A549 (cell line): ENCODE data around the gene OR1F1. TPM values are rescaled to one million over a fixed set of nuclear protein-coding genes. Genes with fewer than 3 reads are reported as not detected.

Source experiments
- ATAC-seq, 2 experiments: fragments of 200-7000 bp in 1 of 2; fragments of >200 bp in 1 of 2; cut with Nextera tagmentation in 1 of 2; cut with Tn5 transposase in 1 of 2; 3 replicates each; pipeline versions ENCODE4 v1.8.0 to v1.9.1; 2018 to 2020; ENCODE audit warnings: mild to moderate bottlenecking in 1 of 2, moderate library complexity in 1 of 2
- CTCF ChIA-PET: fragments of 300-600 bp; sonication (Branson Sonifier 250); formaldehyde crosslinking; extraction: SDS; loops from one replicate; lab custom pipeline; 2021; ENCODE audit warnings: antibody characterized with exemption, inconsistent platforms; lab: Yijun Ruan, JAX
- POLR2A ChIA-PET: fragments of 350-600 bp; formaldehyde crosslinking; extraction: SDS; loops from one replicate; lab custom pipeline; 2021; ENCODE audit warnings: antibody characterized with exemption, inconsistent platforms; lab: Yijun Ruan, JAX
- DNase-seq, 2 experiments: peaks; one replicate each; pipeline versions ENCODE4 v3.0.0 to v3.0.0-alpha.2; 2011 to 2016; ENCODE audit warnings: low read depth in 1 of 2, low spot score in 1 of 2
- FAIRE-seq: peaks from 2 replicates; lab custom pipeline; 2011; peaks lifted over from hg19 to GRCh38; lab: Jason Lieb, UNC
- H3K27ac ChIP-seq, 2 experiments: fragments of >200 bp; sonication (Bioruptor Twin); formaldehyde crosslinking; 3 replicates each; pipeline ENCODE4 v1.5.1; 2016 to 2017
- H3K4me1 ChIP-seq: fragments of >200 bp; sonication (Bioruptor Twin); formaldehyde crosslinking; 3 replicates; pipeline ENCODE4 v1.6.1; 2016
- H3K4me2 ChIP-seq: fragments of >200 bp; sonication (Bioruptor Twin); formaldehyde crosslinking; 3 replicates; pipeline ENCODE4 v1.6.1; 2016
- H3K4me3 ChIP-seq: fragments of >200 bp; sonication (Bioruptor Twin); formaldehyde crosslinking; 3 replicates; pipeline ENCODE4 v1.5.1; 2016
- H3K9me3 ChIP-seq: fragments of >200 bp; sonication (Bioruptor Twin); formaldehyde crosslinking; 3 replicates; pipeline ENCODE4 v1.6.1; 2016
- BHLHE40 ChIP-seq: IDR thresholded peaks from 2 replicates; pipeline ENCODE4 v1.6.1; 2012; ENCODE audit warnings: low read depth, low read length, inconsistent platforms
- CBX8 ChIP-seq: fragments of 200-600 bp; sonication (generic); IDR thresholded peaks from 2 replicates; pipeline ENCODE4 v1.6.1; 2016
- CTCF ChIP-seq: fragments of >200 bp; sonication (Bioruptor Twin); formaldehyde crosslinking; IDR thresholded peaks from 3 replicates; pipeline ENCODE4 v1.5.1; 2016
- E2F6 ChIP-seq: IDR thresholded peaks from 2 replicates; pipeline ENCODE4 v1.6.1; 2012; ENCODE audit warnings: low read depth, borderline replicate concordance
- ELK1 ChIP-seq: fragments of 150-350 bp; IDR thresholded peaks from 2 replicates; pipeline ENCODE4 v1.6.1; 2014; ENCODE audit warnings: low read depth, mild to moderate bottlenecking, low read length
- ESRRA ChIP-seq: fragments of 150-350 bp; IDR thresholded peaks from 2 replicates; pipeline ENCODE4 v1.6.1; 2014; ENCODE audit warnings: mild to moderate bottlenecking, low read length, borderline replicate concordance
- FOSB ChIP-seq: fragments of 250-450 bp; sonication (Bioruptor Pico); IDR thresholded peaks from 2 replicates; pipeline ENCODE4 v1.5.0; 2020; ENCODE audit warnings: mild to moderate bottlenecking, moderate library complexity
- HDAC2 ChIP-seq: fragments of 200-600 bp; sonication (generic); IDR thresholded peaks from 2 replicates; pipeline ENCODE4 v1.6.1; 2016
- HES2 ChIP-seq: fragments of >200 bp; sonication (Bioruptor Twin); formaldehyde crosslinking; IDR thresholded peaks from 2 replicates; pipeline ENCODE4 v1.6.1; 2016
- JUN ChIP-seq, 2 experiments: fragments of >200 bp; sonication (Bioruptor Twin); formaldehyde crosslinking; IDR thresholded peaks; 2 replicates in 1 of 2; 3 replicates in 1 of 2; pipeline ENCODE4 v1.6.1; 2016 to 2017
- JUNB ChIP-seq: fragments of >200 bp; sonication (Bioruptor Twin); formaldehyde crosslinking; IDR thresholded peaks from 2 replicates; pipeline ENCODE4 v1.6.1; 2016
- KDM1A ChIP-seq: fragments of 200-600 bp; sonication (generic); IDR thresholded peaks from 2 replicates; pipeline ENCODE4 v1.6.1; 2016; ENCODE audit warnings: low read depth, mild to moderate bottlenecking
- KDM5A ChIP-seq: fragments of 200-600 bp; sonication (generic); IDR thresholded peaks from 2 replicates; pipeline ENCODE4 v1.6.1; 2016; ENCODE audit warnings: antibody characterized with exemption, mild to moderate bottlenecking
- MAZ ChIP-seq: fragments of 150-350 bp; IDR thresholded peaks from 2 replicates; pipeline ENCODE4 v1.6.1; 2014; ENCODE audit warnings: antibody characterized with exemption, low read depth, low read length, borderline replicate concordance
- NPAS2 ChIP-seq: fragments of 250-450 bp; sonication (Bioruptor Pico); IDR thresholded peaks from 2 replicates; pipeline ENCODE4 v1.8.0; 2022; ENCODE audit warnings: mild to moderate bottlenecking, moderate library complexity, borderline replicate concordance
- NR3C1 ChIP-seq: fragments of >200 bp; sonication (Bioruptor Twin); formaldehyde crosslinking; IDR thresholded peaks from 3 replicates; pipeline ENCODE4 v1.6.1; 2017
- POLR2A ChIP-seq: IDR thresholded peaks from 2 replicates; pipeline ENCODE4 v1.6.1; 2012; ENCODE audit warnings: mild to moderate bottlenecking, low read length
- RARB ChIP-seq: fragments of 250-450 bp; sonication (Bioruptor Pico); IDR thresholded peaks from 2 replicates; pipeline ENCODE4 v1.8.0; 2021; ENCODE audit warnings: mild to moderate bottlenecking, moderate library complexity
- REST ChIP-seq: fragments of 200-600 bp; sonication (generic); IDR thresholded peaks from 2 replicates; pipeline ENCODE4 v1.6.1; 2016; ENCODE audit warnings: antibody characterized with exemption, mild to moderate bottlenecking, moderate library complexity
- RFX5 ChIP-seq: fragments of 450-650 bp; IDR thresholded peaks from 2 replicates; pipeline ENCODE4 v1.7.1; 2014; ENCODE audit warnings: antibody characterized with exemption, mild to moderate bottlenecking, moderate library complexity
- SMC3 ChIP-seq: fragments of >200 bp; sonication (Bioruptor Twin); formaldehyde crosslinking; IDR thresholded peaks from 3 replicates; pipeline ENCODE4 v1.6.1; 2018; ENCODE audit warnings: inconsistent platforms
- WGBS: methylation state at CpG from one replicate; pipeline ENCODE4 v1.1.6; 2017; ENCODE audit errors: missing lambda C conversion rate; 5-methylcytosine and 5-hydroxymethylcytosine counted together
- polyA plus RNA-seq, 4 experiments: library from polyadenylated mRNA; depleted of rRNA in 3 of 4; stranded (reverse); fragments of >200 nt; fragmentation: RNase III in 1 of 4; extraction: RNeasy Plus Mini Kit Qiagen cat#74134 plus additional on column Dnase treatment in 1 of 4; gene quantifications; 2 replicates in 3 of 4; 3 replicates in 1 of 4; pipeline ENCODE4 v1.2.3, GENCODE V29; 2011 to 2017

OR1F1 gene
- polyA plus RNA-seq, 2 of the 4 experiments (the other 2 are of a cell fraction) = 0.31 to 1.3 TPM

GRCh38 chr16:3145660-3146059 lies 42.3 kb upstream of the OR1F1 start:
- ChIA-PET POLR2A (interaction anchor here (2.8 kb wide), 1 partner anchor 11 kb away, joined by 13 read pairs; the partner anchor contains the start of gene ZNF213), CTCF (interaction anchor here (1.2 to 11.2 kb wide), 3 partner anchors 11 to 87 kb away, joined by 3 to 158 read pairs (median 3); partner anchors contain the start of gene ZNF213)
- FAIRE-seq = no peak
- TF ChIP-seq MAZ (no peak), HES2 (no peak), SMC3 (no peak), KDM1A (no peak), RFX5 (no peak), ELK1 (no peak), RARB (CRISPR knock-in tag) (no peak), NPAS2 (no peak), HDAC2 (no peak), BHLHE40 (no peak), JUNB (no peak), E2F6 (no peak), FOSB (CRISPR knock-in tag) (no peak), CTCF (no peak), KDM5A (no peak), NR3C1 (no peak), REST (no peak)
- TF ChIP-seq, all 56 proteins: peak for 0
- Histone ChIP-seq H3K4me2 (no peak overlapping the region), H3K9me3 (no peaks in the 10 kb centered on the region), H3K27ac (no peak overlapping the region), H3K4me1 (peaks cover 7% of the 10 kb centered on the region), H3K4me3 (no peak overlapping the region)
- DNase-seq (no peak), ATAC-seq (no peak)
- 89% methylated on average over 12 of the region's 12 CpGs for WGBS

- ChIA-PET CTCF (interaction anchor here (0.9 to 11.2 kb wide), 3 partner anchors 10 to 21 kb away, joined by 3 to 158 read pairs (median 94); partner anchors contain the start of gene ZNF213), POLR2A (interaction anchor here (2.8 to 4.1 kb wide), 2 partner anchors 13 kb away, joined by 13 to 43 read pairs; partner anchors contain the start of gene ZNF213)
- Histone ChIP-seq H3K4me2 (no peak overlapping the region), H3K4me1 (peaks cover 7% of the 10 kb centered on the region), H3K27ac (no peak overlapping the region), H3K4me3 (no peak overlapping the region), H3K9me3 (no peaks in the 10 kb centered on the region)
- no peak for ATAC-seq
- 77% methylated on average over 16 of the region's 16 CpGs for WGBS
- TF ChIP-seq POLR2A (no peak), KDM5A (no peak), JUN (IDR thresholded peaks at IDR 0.05) (no peak), ESRRA (no peak), CBX8 (no peak)
- FAIRE-seq = no peak
- DNase-seq = no peak
These were observed 40.8 kb upstream of the OR1F1 start for GRCh38 chr16:3147046-3147756.
